IPS-NIHi7 (cell line): ENCODE results near the gene ZNF280B.

Experiments used
- DNase-seq: peaks from one replicate; pipeline ENCODE4 v3.0.0; 2012; ENCODE audit warnings: mixed read lengths; ENCODE audit errors: extremely low spot score

Gene ZNF280B

GRCh38 chr22:22508274-22509176, at the start of gene ZNF280B:
TSS of gene ZNF280B (minus strand) at chr22:22508742. CDS start at chr22:22489398, 19,344 bp downstream.
- peak; percentile 94 for DNase-seq

DNA sequence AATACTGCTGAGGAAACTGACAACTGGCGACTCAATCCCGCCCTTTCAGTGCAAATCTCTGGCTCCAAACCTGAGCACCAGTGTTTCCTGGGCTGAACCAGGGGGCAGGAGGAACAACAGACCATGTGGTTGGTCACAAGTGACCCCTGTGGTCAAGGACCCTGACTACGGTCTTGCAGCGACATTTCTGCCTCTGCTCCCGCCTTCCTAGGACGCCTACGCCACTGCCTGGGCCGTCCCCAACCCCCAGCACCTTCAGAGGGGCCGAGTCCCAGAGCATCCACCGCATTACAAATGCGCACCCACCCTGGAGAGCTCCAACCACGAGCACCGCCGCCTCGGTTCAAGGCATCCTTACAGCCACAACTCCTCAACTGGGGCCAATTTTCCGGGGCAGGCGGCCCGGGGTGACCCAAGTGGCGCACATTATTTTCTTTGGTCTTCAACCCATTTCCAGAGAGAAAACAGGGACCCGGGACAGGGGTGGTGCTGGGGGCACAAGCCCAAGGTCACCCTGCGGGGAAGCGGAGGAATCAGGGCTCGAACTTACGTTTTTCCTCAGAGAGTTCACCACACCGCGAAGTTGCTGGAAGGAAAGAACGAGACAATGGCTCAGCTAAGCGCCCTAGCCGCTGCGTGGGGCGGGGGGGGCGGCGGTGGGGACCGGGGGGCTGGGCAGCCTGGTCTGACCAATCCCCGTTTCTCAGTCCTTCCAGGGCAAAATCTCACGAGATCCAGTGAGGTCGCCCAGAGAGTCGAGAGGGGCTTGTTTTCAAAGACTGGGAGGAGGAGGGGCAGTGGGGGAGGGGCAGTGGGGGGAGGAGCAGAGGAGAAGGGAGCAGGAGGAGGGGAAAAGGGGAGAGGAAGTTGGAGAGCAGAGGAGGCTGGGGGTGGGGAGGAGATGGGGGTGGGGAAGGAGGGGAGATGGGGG, 48.7 kb upstream of the ZNF280B start:
- DNase-seq = no peak

DNA sequence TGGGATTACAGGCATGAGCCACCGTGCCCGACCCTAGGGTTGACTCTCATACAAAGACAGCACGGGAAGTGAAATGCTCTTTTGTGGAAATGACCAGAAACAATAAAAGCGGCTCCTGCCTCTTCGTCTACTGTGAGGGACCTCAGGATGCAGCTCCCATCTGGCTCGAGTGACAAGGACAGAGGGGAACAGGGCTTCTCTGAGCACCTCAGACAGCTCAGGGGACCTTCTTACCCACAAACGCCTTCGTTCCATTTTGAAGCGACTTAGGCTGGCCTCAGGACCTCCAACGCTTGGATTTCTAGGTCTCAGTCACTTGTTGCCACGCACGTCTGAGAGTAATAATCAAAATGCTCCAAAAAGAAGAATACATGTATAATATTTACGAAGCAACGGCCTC, 48.0 kb upstream of the ZNF280B start:
- no peak for DNase-seq

DNA sequence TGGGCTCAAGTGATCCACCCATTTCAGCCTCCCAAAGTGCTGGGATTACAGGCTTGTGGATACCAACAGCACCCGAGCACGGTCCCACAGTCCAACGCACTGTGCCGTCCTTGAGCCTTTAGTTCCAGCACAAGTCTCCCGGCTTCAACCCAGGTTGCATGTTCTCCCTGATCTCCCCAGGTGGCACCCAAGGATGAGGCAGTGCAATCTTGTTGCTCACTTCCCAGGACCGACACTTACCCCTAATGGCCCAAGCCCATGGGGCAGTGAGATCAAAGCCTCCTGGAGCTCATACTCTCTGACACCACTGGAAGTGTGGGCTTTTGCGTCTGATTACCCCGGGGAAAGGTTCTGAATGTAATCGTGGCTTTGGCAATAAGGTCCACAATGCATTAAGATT, 47.1 kb upstream of the ZNF280B start:
- DNase-seq = no peak

DNA sequence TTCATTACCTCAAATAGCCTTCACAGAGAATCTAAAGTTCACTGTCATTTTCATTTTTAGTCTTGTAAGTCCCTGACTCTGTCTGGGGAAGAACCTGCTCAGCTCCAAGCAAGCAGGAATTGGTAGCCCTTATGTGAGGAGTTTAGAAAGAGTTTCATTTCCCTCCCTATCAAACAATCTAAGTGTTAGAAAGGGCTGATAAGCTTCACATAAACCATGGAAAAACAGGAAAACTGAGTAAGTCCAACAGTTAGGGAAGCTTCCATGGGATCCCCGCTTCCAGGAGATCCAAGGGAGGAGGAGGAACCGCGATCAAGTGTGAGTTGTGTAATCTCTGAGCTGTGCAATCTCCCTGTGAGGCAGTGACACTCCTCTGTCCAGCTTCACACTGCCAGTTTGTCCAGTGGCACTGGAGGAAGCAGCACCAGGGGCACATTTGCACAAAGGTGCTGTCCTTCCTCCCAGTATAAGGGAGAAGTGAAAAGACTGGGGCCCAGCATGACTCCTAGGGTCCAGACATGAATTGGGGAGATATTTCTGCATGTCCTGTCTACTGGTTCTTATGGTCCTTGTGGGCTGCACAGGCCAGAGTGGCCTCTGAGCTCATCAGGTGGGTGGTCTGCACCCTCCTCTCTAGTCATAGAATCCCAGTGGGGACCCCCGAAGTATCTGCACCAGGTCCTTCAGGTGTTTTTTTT, 46.2 kb upstream of the ZNF280B start:
- DNase-seq = no peak

GRCh38 chr22:22553735-22554586, 45.4 kb upstream of the ZNF280B start:
- no peak for DNase-seq

DNA sequence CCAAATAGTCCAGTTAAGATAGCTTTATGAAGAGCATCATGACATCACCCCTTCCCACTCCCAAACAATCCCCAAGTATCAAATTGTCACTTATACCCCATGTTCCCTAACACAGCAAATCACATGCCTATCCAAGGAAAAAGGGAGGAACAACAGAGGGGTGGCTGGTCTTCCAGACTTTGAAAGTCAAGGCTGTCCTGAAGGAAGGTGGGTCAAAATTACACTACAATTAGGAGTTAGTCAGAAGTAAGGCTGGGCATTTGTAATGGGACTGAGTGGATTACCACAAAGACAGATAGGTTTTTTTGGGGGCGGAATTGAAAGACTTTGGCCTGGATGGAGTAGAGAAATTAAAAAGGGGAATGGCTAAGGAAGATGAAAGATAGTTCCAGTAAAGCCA, 44.6 kb upstream of the ZNF280B start:
- DNase-seq = no peak

DNA sequence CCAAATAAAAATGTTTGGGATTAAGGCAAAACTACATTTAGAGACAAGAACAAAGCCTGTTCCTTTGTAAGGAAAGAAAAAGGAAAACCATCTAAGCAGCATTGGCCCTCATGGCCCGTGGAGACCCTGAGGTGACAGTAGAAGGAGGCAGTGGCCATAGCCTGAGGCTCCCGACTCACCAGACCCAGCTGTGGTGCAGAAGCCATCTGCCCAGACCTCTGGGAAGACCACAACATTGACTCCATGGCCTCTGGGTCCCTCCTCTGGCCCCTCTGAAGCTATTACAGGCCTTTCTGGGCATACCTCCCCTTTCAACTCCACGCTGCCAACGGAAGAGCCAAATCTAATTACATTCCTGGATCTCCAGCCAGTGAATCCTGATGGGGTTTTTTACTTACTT, 44.1 kb upstream of the ZNF280B start:
- peak; percentile 77 for DNase-seq

DNA sequence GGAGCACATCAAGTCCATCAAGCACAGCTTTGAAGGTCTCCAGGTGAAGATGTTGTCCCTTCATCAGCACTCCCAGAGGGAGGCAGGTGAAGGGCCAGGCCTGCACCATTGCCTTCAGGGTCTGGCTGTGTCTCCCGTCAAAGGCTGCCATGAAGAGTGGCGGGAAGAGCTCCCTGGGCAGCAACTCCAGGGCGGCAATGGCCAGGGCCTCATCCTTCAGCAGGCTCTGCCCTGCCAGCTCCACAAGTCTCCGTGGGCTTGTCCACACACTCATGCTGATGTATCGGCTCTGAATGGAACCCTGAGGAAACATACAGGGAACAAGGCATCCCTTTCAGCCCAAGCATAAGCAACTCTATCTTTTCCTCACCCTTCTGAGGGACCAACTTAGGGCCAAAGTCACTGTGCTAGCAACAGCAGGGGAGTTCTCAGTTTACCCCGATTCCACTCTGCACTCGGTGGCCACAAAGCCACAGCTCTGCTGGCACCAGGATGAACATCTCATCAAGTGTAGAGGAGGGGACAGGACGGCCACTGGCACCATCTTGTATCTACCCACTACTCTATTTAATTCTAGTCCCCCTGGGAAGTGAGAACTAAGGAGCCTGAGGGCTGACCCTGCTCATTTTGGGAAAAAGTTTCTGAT, 42.4 kb upstream of the ZNF280B start:
- DNase-seq = no peak

DNA sequence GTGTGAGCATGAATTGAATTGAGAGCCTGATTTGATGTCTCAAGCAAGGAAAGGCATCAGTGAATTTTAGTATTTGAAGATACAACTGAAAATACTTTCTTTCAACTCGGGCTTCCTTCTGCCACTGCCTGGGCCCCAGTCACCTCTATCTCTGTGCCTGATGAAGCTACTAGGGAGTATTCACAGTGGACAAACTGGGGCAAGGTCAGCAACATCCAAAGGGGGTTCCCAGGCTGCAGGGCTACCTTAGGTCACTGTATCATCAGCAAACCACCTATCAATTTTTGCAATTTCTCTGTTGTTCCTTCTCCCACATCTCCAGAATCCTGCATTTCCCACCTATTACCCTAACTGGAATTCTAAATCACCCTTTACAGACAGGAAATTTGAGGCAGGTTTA, 40.4 kb upstream of the ZNF280B start:
- DNase-seq = no peak

DNA sequence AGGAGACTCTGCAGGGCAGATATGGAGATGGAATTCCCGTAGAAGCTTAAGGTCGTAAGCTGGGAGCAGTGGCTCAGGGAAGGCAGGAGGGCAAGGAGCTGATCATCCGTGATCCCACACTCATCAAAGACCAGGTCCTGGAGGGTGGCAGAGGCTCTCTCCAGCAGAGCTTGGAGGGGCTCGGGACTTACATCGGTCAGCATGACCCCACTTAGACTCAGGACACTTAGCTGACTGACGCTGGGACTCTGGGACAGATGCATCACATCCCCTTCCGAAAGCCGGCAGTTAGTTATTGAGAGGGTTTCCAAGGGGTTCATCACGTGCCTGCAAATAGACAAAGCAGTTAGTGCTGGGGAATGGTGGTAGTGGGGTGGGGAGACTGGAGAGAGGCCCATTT, 39.8 kb upstream of the ZNF280B start:
- no peak for DNase-seq

DNA sequence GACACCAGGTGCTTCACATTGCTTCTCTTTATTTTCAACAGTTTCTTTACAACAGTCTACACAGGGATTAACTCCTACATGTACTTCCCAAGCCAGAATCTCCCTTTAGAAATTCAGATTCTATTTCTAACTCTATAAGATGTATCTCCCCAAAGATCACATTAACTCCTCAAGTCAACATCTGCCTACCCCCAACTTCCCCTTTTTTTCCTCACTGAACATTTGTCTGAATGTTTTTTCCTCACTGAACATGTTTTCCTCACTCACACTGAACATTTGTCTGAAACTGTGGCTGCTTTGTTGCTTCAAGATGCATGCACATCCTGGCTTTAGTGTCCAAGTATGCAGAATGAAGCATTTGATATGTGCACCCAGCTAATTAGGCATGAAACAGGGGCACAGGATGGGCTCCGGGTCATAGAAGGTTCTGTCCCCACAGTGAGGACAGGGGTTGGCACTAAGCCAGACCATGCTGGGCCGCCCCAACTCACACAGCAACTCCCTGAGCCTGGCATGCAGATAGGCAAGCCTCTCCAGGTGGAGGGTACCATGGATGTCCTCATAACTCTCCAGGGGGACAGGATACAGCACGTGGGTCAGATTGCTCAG, 39.3 kb upstream of the ZNF280B start:
- no peak for DNase-seq

GRCh38 chr22:22547226-22547625, 38.7 kb upstream of the ZNF280B start:
- DNase-seq = no peak

DNA sequence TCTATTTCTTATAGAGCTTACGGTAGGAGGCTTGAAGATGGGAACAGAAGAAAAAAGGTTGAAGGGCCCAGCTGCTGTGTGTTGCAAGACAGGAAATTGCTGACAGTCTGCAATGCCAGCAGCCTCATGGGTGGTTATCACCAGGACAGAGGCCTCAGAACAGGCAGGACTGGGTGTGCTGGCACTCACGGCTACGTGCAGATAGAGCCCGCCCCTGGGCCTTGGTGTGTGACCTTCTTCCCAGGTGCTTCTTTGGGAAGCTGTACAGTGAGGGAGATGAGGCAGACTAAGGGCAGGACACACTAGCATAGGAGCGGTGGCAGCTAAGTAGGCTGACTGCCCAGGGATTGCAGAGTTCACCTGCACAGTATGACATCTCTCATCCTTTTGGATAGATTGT, 37.9 kb upstream of the ZNF280B start:
- no peak for DNase-seq

DNA sequence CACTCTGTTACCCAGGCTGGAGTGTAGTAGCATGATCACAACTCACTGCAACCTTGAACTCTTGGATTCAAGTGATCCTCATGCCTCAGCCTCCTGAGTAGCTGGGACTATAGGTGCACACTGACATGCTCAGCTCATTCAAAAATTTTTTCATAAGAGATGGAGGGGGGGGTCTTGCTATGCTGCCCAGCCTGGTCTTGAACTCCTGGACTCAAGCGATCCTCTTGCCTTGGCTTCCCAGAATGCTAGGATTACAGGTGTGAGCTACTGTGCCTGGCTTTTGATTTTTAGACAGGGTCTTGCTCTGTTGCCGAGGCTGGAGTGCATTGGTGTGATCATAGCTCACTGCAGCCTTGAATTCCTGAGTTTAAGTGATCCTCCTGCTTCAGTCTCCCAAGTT, 36.5 kb upstream of the ZNF280B start:
- DNase-seq = no peak

- DNase-seq = no peak
Observed at GRCh38 chr22:22538226-22538989, 29.9 kb upstream of the ZNF280B start.

DNA sequence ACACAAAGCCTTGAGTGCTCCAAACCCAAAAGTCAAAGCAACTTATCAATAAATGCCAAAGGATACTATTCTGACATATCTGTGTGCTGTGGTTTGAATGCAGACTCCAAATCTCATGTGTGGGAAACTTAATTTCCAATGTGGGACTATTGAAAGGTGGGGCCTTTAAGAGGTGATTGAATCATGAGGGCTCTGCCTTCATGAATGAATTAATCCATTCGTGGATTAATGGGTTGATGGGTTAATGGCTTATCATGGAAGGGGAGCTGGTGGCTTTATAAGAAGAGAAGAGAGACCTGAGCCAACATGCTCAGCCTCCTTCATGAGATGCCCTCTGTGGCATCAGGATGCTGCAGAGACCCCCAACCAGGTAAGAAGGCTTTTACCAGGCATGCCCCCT, 28.4 kb upstream of the ZNF280B start:
- no peak for DNase-seq

- DNase-seq = no peak
Observed at GRCh38 chr22:22536515-22536914, 28.0 kb upstream of the ZNF280B start.

DNA sequence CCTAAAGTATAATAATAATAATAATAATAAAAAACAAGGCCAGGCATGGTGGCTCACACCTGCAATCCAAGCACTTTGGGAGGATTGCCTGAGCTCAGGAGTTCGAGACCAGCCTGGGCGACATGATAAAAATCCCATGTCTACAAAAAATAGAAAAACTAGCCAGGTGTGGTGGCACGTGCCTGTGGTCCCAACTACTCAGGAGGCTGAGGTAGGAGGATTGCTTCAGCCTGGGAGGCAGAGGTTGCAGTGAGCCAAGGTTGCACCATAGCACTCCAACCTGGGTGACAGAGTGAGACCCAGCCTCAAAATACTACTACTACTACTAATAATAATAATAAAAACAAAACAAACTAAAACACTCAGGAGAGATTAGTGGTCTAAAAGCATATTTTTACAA, 27.1 kb upstream of the ZNF280B start:
- no peak for DNase-seq
